Mammary epithelial cell (primary cell): Measurements from ENCODE around the gene CHTF18.

ENCODE experiments used
- CTCF ChIP-seq, 2 donors: IDR thresholded peaks in 1 of 2; conservative IDR thresholded peaks in 1 of 2; 2 replicates each; pipeline ENCODE4 v1.5.1; 2011 to 2012; ENCODE audit warnings: inconsistent platforms in 2 of 2, low read length in 2 of 2, mild to moderate bottlenecking in 2 of 2, control low read depth in 1 of 2, low read depth in 1 of 2; ENCODE audit not compliant: insufficient read depth in 1 of 2; ENCODE audit errors: extremely low read depth in 1 of 2
- EZH2 ChIP-seq: IDR thresholded peaks from 2 replicates; pipeline ENCODE4 v1.6.1; 2012; ENCODE audit warnings: low read length, inconsistent platforms, borderline replicate concordance

DNA sequence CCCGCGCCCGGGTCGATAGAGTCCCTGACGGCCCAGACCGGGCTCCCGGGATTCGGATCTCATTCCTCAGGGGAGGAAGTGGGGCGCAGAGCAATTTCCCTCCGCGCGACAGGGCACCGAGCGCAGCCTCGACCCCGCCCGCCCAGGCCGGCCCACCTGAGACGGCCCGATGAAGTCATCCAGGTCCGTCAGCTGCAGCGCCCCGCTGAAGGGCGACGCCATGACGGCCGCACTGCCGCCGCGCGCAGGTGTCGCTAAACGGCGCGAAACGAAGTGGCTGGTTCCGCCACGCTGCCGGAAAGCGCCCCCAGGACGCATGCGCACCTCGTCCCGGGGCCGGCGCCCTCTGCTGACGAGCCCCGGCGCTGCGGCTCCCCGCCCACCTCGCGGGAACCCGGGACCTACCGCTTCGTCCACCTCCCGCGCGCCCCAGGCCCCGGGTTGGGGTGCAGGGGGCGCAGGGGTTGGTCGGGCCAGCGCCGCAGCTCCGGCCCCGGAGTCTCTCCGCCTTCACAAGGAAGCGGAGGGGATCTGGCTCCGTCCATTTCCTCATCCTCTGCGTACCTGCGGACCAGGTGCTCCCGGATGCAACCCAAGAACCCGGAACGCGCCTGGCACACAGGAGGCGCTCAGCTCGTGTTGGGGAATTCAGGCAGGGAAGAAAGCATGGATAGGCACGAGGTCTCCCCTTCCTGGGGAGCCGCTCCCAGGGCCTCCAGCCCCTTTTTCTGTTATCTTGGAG lies 47.5 kb upstream of the CHTF18 start, which contains the start of gene CIAO3:
- TF ChIP-seq CTCF (conservative IDR thresholded peaks at IDR 0.05 in 1 of 2, IDR thresholded peaks at IDR 0.05 in 1 of 2; ENCODE audit: extremely low read depth in 1 of 2, insufficient read depth in 1 of 2, low read depth in 1 of 2, low read length in 2 of 2) (peak; percentile 61 to 81), EZH2 (no peak)
